ENCODE data around the gene NEO1.

Gene NEO1

GRCh38 chr15:73033611-73034010, 18.7 kb upstream of the NEO1 start:
- DNase-seq, result no peak

- DNase-seq, result no peak
Observed at GRCh38 chr15:73034221-73034620, 18.0 kb upstream of the NEO1 start.

- no peak for DNase-seq
Observed at GRCh38 chr15:73035221-73035620, 17.0 kb upstream of the NEO1 start.

GRCh38 chr15:73038220-73038619, 14.0 kb upstream of the NEO1 start:
- DNase-seq, result no peak

GRCh38 chr15:73046073-73046472, 6.2 kb upstream of the NEO1 start:
- no peak for DNase-seq

GRCh38 chr15:73047882-73048281, 4.4 kb upstream of the NEO1 start:
- DNase-seq, result no peak

GRCh38 chr15:73048624-73049295, 3.5 kb upstream of the NEO1 start:
- DNase-seq, result no peak

- no peak for DNase-seq
Observed at GRCh38 chr15:73049564-73050215, 2.6 kb upstream of the NEO1 start.

- DNase-seq, result no peak
Observed at GRCh38 chr15:73050561-73051295, 1.5 kb upstream of the NEO1 start.

- DNase-seq, result no peak
Observed at GRCh38 chr15:73051391-73051806, 864 bp upstream of the NEO1 start.

- DNase-seq, result peak; percentile 40
Observed at GRCh38 chr15:73052653-73053397, 562 bp downstream of the NEO1 start.

- DNase-seq, result no peak
Observed at GRCh38 chr15:73053398-73053723, 1.1 kb downstream of the NEO1 start.

GRCh38 chr15:73054417-73054953, 2.2 kb downstream of the NEO1 start:
- no peak for DNase-seq

- no peak for DNase-seq
Observed at GRCh38 chr15:73056460-73056859, 4.2 kb downstream of the NEO1 start.

- DNase-seq, result no peak
Observed at GRCh38 chr15:73058437-73058836, 6.2 kb downstream of the NEO1 start.

- no peak for DNase-seq
Observed at GRCh38 chr15:73065114-73065513, 12.9 kb downstream of the NEO1 start.

- no peak for DNase-seq
Observed at GRCh38 chr15:73069109-73069508, 16.8 kb downstream of the NEO1 start.

GRCh38 chr15:73072894-73073293, 20.6 kb downstream of the NEO1 start:
- no peak for DNase-seq

- DNase-seq, result no peak
Observed at GRCh38 chr15:73074241-73074640, 22.0 kb downstream of the NEO1 start.

- DNase-seq, result peak; percentile 27
Observed at GRCh38 chr15:73075160-73075859, 23.0 kb downstream of the NEO1 start.

GRCh38 chr15:73078291-73078690, 26.0 kb downstream of the NEO1 start:
- no peak for DNase-seq

GRCh38 chr15:73078722-73079121, 26.5 kb downstream of the NEO1 start:
- peak; percentile 86 for DNase-seq

- no peak for DNase-seq
Observed at GRCh38 chr15:73079565-73079964, 27.3 kb downstream of the NEO1 start.
